ENCODE results near the gene PLA2G4C.
A peak's percentile ranks its signal among the peaks of the same experiment; 100 is the strongest.

The PLA2G4C gene

GRCh38 chr19:48137411-48137810 lies 26.8 kb upstream of the PLA2G4C start:
- H3K4me2 ChIP-seq, result no peak overlapping the region
- H3K4me1 ChIP-seq, result no peaks in the 10 kb centered on the region
- peaks cover 0 to 16% (median 0%) of the 10 kb centered on the region in 11 experiments; a peak in 2 of 22 replicates for H4K20me1 ChIP-seq
- H3K36me3 ChIP-seq, result peaks cover 37 to 100% (median 90%) of the 10 kb centered on the region in 11 experiments
- H3K27me3 ChIP-seq, result no peaks in the 10 kb centered on the region
- no peak overlapping the region for H3K9ac ChIP-seq
- H3K9me3 ChIP-seq (replicated peaks in 1 of 11), result no peaks in the 10 kb centered on the region
- TF ChIP-seq Cebpa-rat (IDR thresholded peaks at IDR 0.05), result no peak
- H3K27ac ChIP-seq, result no peak overlapping the region
- no peak overlapping the region for H3K4me3 ChIP-seq

- no peaks in the 10 kb centered on the region for H3K27me3 ChIP-seq
- H4K20me1 ChIP-seq, result peaks cover 0 to 16% (median 0%) of the 10 kb centered on the region in 11 experiments; a peak in 2 of 22 replicates
- H3K9me3 ChIP-seq (replicated peaks in 1 of 11), result no peaks in the 10 kb centered on the region
- peaks cover 33 to 100% (median 90%) of the 10 kb centered on the region in 11 experiments for H3K36me3 ChIP-seq
- H3K4me2 ChIP-seq, result no peak overlapping the region
- H3K9ac ChIP-seq, result no peak overlapping the region
- no peaks in the 10 kb centered on the region for H3K4me1 ChIP-seq
- H3K27ac ChIP-seq, result 0 out of 22 replicates have a peak overlapping the region, but pooled peaks of 1 of the 11 experiments have one; percentile 10
- TF ChIP-seq Cebpa-rat (IDR thresholded peaks at IDR 0.05), result no peak
- H3K4me3 ChIP-seq, result no peak overlapping the region
These were observed 25.9 kb upstream of the PLA2G4C start for GRCh38 chr19:48136547-48136946.

GRCh38 chr19:48135411-48135810 lies 24.8 kb upstream of the PLA2G4C start:
- no peak overlapping the region for H3K4me2 ChIP-seq
- H3K4me3 ChIP-seq, result no peak overlapping the region
- H3K4me1 ChIP-seq, result no peaks in the 10 kb centered on the region
- peaks cover 0 to 16% (median 0%) of the 10 kb centered on the region in 11 experiments; a peak in 2 of 22 replicates for H4K20me1 ChIP-seq
- H3K9ac ChIP-seq, result no peak overlapping the region
- H3K27me3 ChIP-seq, result no peaks in the 10 kb centered on the region
- no peaks in the 10 kb centered on the region for H3K9me3 ChIP-seq (replicated peaks in 1 of 11)
- peaks cover 41 to 100% (median 90%) of the 10 kb centered on the region in 11 experiments; a peak in 21 of 22 replicates for H3K36me3 ChIP-seq
- no peak overlapping the region for H3K27ac ChIP-seq
- no peak for TF ChIP-seq Cebpa-rat (IDR thresholded peaks at IDR 0.05)

GRCh38 chr19:48133094-48133493 lies 22.5 kb upstream of the PLA2G4C start:
- Histone ChIP-seq H3K4me1 (no peaks in the 10 kb centered on the region), H3K9ac (no peak overlapping the region), H3K27me3 (no peaks in the 10 kb centered on the region), H3K9me3 (replicated peaks in 1 of 11) (no peaks in the 10 kb centered on the region), H4K20me1 (peaks cover 0 to 12% (median 0%) of the 10 kb centered on the region in 11 experiments; a peak in 3 of 22 replicates), H3K27ac (no peak overlapping the region), H3K36me3 (peaks cover 50 to 100% (median 90%) of the 10 kb centered on the region in 11 experiments), H3K4me2 (no peak overlapping the region), H3K4me3 (no peak overlapping the region)
- no peak for TF ChIP-seq Cebpa-rat (IDR thresholded peaks at IDR 0.05)

GRCh38 chr19:48127561-48127960 lies 16.9 kb upstream of the PLA2G4C start:
- Histone ChIP-seq H3K27ac (no peak overlapping the region), H3K9me3 (replicated peaks in 1 of 11) (no peaks in the 10 kb centered on the region), H3K4me2 (no peak overlapping the region), H3K36me3 (peaks cover 48 to 100% (median 98%) of the 10 kb centered on the region in 11 experiments), H3K4me3 (no peak overlapping the region), H3K9ac (no peak overlapping the region), H3K4me1 (peaks cover under 1 to 19% (median 5%) of the 10 kb centered on the region in 10 experiments; a peak in 15 of 20 replicates), H4K20me1 (peaks cover 0 to 10% (median 0%) of the 10 kb centered on the region in 11 experiments; a peak in 3 of 22 replicates), H3K27me3 (no peaks in the 10 kb centered on the region)
- TF ChIP-seq Cebpa-rat (IDR thresholded peaks at IDR 0.05), result no peak

- peaks cover 0 to 9% (median 7%) of the 10 kb centered on the region in 11 experiments; a peak in 7 of 22 replicates for H3K9me3 ChIP-seq (replicated peaks in 1 of 11)
- H3K4me2 ChIP-seq, result peak overlapping the region in 1 of 11 experiments; percentile 20; a peak in 1 of 22 replicates
- H3K4me1 ChIP-seq, result peaks cover 15 to 40% (median 22%) of the 10 kb centered on the region in 10 experiments
- peaks cover 39 to 99% (median 91%) of the 10 kb centered on the region in 11 experiments for H3K36me3 ChIP-seq
- no peak for TF ChIP-seq Cebpa-rat (IDR thresholded peaks at IDR 0.05)
- no peak overlapping the region for H3K4me3 ChIP-seq
- no peaks in the 10 kb centered on the region for H3K27me3 ChIP-seq
- no peak overlapping the region for H3K27ac ChIP-seq
- peak overlapping the region in 1 of 11 experiments; percentile 5; a peak in 1 of 22 replicates for H3K9ac ChIP-seq
- H4K20me1 ChIP-seq, result peaks cover 0 to 10% (median 0%) of the 10 kb centered on the region in 11 experiments; a peak in 3 of 22 replicates
These were observed 13.5 kb upstream of the PLA2G4C start for GRCh38 chr19:48123907-48124651.

GRCh38 chr19:48122421-48122820 lies 11.8 kb upstream of the PLA2G4C start:
- Histone ChIP-seq H3K27ac (peak overlapping the region in 10 of 11 experiments; percentile 29 to 75 (median 63); a peak in 19 of 22 replicates), H3K9ac (peak overlapping the region; percentile 16 to 67 (median 53); a peak in 18 of 22 replicates), H3K4me2 (peak overlapping the region; percentile 52 to 78 (median 69))

GRCh38 chr19:48121909-48122371 lies 11.3 kb upstream of the PLA2G4C start:
- H3K9me3 ChIP-seq (replicated peaks in 1 of 11), result peaks cover 0 to 16% (median 7%) of the 10 kb centered on the region in 11 experiments; a peak in 10 of 22 replicates
- no peaks in the 10 kb centered on the region for H3K27me3 ChIP-seq
- peak overlapping the region in 10 of 11 experiments; percentile 29 to 75 (median 63); a peak in 20 of 22 replicates for H3K27ac ChIP-seq
- H3K4me2 ChIP-seq, result peak overlapping the region; percentile 52 to 78 (median 69)
- 0 out of 22 replicates have a peak, but pooled peaks cover 0 to 1% (median 0%) of the 10 kb centered on the region in 11 experiments for H4K20me1 ChIP-seq
- peaks cover 24 to 99% (median 89%) of the 10 kb centered on the region in 11 experiments for H3K36me3 ChIP-seq
- H3K9ac ChIP-seq, result peak overlapping the region; percentile 16 to 67 (median 53); a peak in 19 of 22 replicates
- peaks cover 31 to 59% (median 43%) of the 10 kb centered on the region in 10 experiments for H3K4me1 ChIP-seq
- H3K4me3 ChIP-seq, result no peak overlapping the region
- no peak for TF ChIP-seq Cebpa-rat (IDR thresholded peaks at IDR 0.05)

More at GRCh38 chr19:48122421-48122820, 11.8 kb upstream of the PLA2G4C start:
- no peaks in the 10 kb centered on the region for H3K27me3 ChIP-seq
- peaks cover 0 to 16% (median 7%) of the 10 kb centered on the region in 11 experiments; a peak in 10 of 22 replicates for H3K9me3 ChIP-seq (replicated peaks in 1 of 11)
- no peak overlapping the region for H3K4me3 ChIP-seq
- H4K20me1 ChIP-seq, result peaks cover 0 to 4% (median 0%) of the 10 kb centered on the region in 11 experiments; a peak in 1 of 22 replicates
- no peak for TF ChIP-seq Cebpa-rat (IDR thresholded peaks at IDR 0.05)
- peaks cover 29 to 99% (median 91%) of the 10 kb centered on the region in 11 experiments for H3K36me3 ChIP-seq
- H3K4me1 ChIP-seq, result peaks cover 29 to 57% (median 39%) of the 10 kb centered on the region in 10 experiments

GRCh38 chr19:48121066-48121465 lies 10.4 kb upstream of the PLA2G4C start:
- no peaks in the 10 kb centered on the region for H4K20me1 ChIP-seq
- H3K9ac ChIP-seq, result no peak overlapping the region
- H3K4me2 ChIP-seq, result peak overlapping the region in 7 of 11 experiments; percentile 10 to 76 (median 59); a peak in 9 of 22 replicates
- H3K9me3 ChIP-seq (replicated peaks in 1 of 11), result peaks cover 0 to 16% (median 7%) of the 10 kb centered on the region in 11 experiments; a peak in 10 of 22 replicates
- H3K4me1 ChIP-seq, result peaks cover 31 to 59% (median 43%) of the 10 kb centered on the region in 10 experiments
- no peak for TF ChIP-seq Cebpa-rat (IDR thresholded peaks at IDR 0.05)
- H3K27ac ChIP-seq, result peak overlapping the region in 6 of 11 experiments; percentile 17 to 65 (median 42); a peak in 8 of 22 replicates
- no peak overlapping the region for H3K4me3 ChIP-seq
- H3K27me3 ChIP-seq, result no peaks in the 10 kb centered on the region
- peaks cover 21 to 99% (median 90%) of the 10 kb centered on the region in 11 experiments for H3K36me3 ChIP-seq
